Panc1 (cell line): ENCODE measurements around the gene CACNA1C. TPM values are rescaled to one million over a fixed set of nuclear protein-coding genes. Genes with fewer than 3 reads are reported as not detected.

Experiments
- ATAC-seq: fragments of 200-7000 bp; cut with Tn5 transposase; 2 replicates; pipeline ENCODE4 v1.9.1; 2020; ENCODE audit warnings: mild to moderate bottlenecking, moderate library complexity
- BruUV-seq: library from RNA; stranded (reverse); fragments of 400-500 nt; replicated peaks from 2 replicates; lab custom pipeline; 2021; lab: Mats Ljungman, UMichigan
- CTCF ChIA-PET: fragments of 300-600 bp; sonication (Branson Sonifier 250); formaldehyde crosslinking; loops from one replicate; lab custom pipeline; 2022; ENCODE audit warnings: antibody characterized with exemption; lab: Charles Lee
- POLR2A ChIA-PET: fragments of 300-600 bp; sonication (Branson Sonifier 250); formaldehyde crosslinking; loops from one replicate; lab custom pipeline; 2022; ENCODE audit warnings: antibody characterized with exemption; lab: Charles Lee
- DNase-seq: peaks from one replicate; pipeline ENCODE4 v3.0.0-alpha.2; 2010; ENCODE audit warnings: low read depth, low spot score
- H3K27ac ChIP-seq: 2 replicates; pipeline ENCODE4 v1.5.1; 2011; ENCODE audit warnings: mild to moderate bottlenecking, low read length, inconsistent platforms
- H3K27me3 ChIP-seq: fragments of 200-500 bp; sonication (Bioruptor generic); 2 replicates; pipeline ENCODE4 v1.6.0; 2014; ENCODE audit warnings: low read length, inconsistent platforms; ENCODE audit not compliant: control insufficient read depth, insufficient read depth
- H3K36me3 ChIP-seq: fragments of 200-500 bp; sonication (Bioruptor generic); 2 replicates; pipeline ENCODE4 v1.5.1; 2014; ENCODE audit warnings: inconsistent platforms, mild to moderate bottlenecking, low read length, moderate library complexity; ENCODE audit not compliant: control insufficient read depth, insufficient read depth
- H3K4me1 ChIP-seq: 2 replicates; pipeline ENCODE4 v1.5.1; 2011; ENCODE audit warnings: inconsistent platforms, mild to moderate bottlenecking, low read length, moderate library complexity; ENCODE audit not compliant: control insufficient read depth, insufficient read depth
- H3K4me3 ChIP-seq, 2 experiments: 2 replicates each; pipeline ENCODE4 v1.5.1; 2011 to 2012; ENCODE audit warnings: low read depth in 2 of 2, low read length in 2 of 2, mild to moderate bottlenecking in 2 of 2, inconsistent platforms in 1 of 2, moderate library complexity in 1 of 2
- H3K9me3 ChIP-seq: fragments of 200-500 bp; sonication (Bioruptor generic); 2 replicates; pipeline ENCODE4 v1.5.1; 2014; ENCODE audit warnings: low read depth, mild to moderate bottlenecking, inconsistent platforms, low read length, moderate library complexity; ENCODE audit not compliant: control insufficient read depth, insufficient read depth
- POLR2AphosphoS5 ChIP-seq: IDR thresholded peaks from 2 replicates; pipeline ENCODE4 v1.6.1; 2012; ENCODE audit warnings: mild to moderate bottlenecking, low read depth, low read length, moderate library complexity
- REST ChIP-seq, 2 experiments: IDR thresholded peaks; 2 replicates each; pipeline ENCODE4 v1.6.1; 2011 to 2012; ENCODE audit warnings: low read depth in 2 of 2, control low read depth in 1 of 2, low read length in 1 of 2, mild to moderate bottlenecking in 1 of 2, moderate library complexity in 1 of 2; ENCODE audit not compliant: insufficient read depth in 1 of 2
- SIN3A ChIP-seq: IDR thresholded peaks from 2 replicates; pipeline ENCODE4 v1.6.1; 2012; ENCODE audit warnings: low read depth, mild to moderate bottlenecking, low read length, moderate library complexity, borderline replicate concordance; ENCODE audit not compliant: insufficient read depth
- TCF7L2 ChIP-seq: IDR thresholded peaks from 2 replicates; pipeline ENCODE4 v1.6.1; 2011; ENCODE audit warnings: mild to moderate bottlenecking, low read depth, low read length, inconsistent platforms
- in situ Hi-C: cut with HindIII; loops from 2 replicates; pipeline ENCODE4 v1.10.0; 2016; ENCODE audit warnings: low sequenced_read_pairs, low pct_unique_long_range_greater_than_20kb
- intact Hi-C: fragments of 100-400 bp; cut with micrococcal nuclease; formaldehyde crosslinking; loops from one replicate; pipeline ENCODE4 v1.10.0; 2022; ENCODE audit not compliant: unreplicated experiment
- total RNA-seq: library from RNA; stranded (reverse); gene quantifications from one replicate; pipeline ENCODE4 v1.2.1, GENCODE V29; 2021; ENCODE audit not compliant: unreplicated experiment
- TF ChIP-seq, protein P1 (sequence below): fragments of 450-650 bp; IDR thresholded peaks from 2 replicates; pipeline ENCODE4 v1.5.1; 2017; ENCODE audit warnings: mild to moderate bottlenecking

Gene CACNA1C
- total RNA-seq, 1 experiment from 2014 or later: 0.03 TPM

DNA sequence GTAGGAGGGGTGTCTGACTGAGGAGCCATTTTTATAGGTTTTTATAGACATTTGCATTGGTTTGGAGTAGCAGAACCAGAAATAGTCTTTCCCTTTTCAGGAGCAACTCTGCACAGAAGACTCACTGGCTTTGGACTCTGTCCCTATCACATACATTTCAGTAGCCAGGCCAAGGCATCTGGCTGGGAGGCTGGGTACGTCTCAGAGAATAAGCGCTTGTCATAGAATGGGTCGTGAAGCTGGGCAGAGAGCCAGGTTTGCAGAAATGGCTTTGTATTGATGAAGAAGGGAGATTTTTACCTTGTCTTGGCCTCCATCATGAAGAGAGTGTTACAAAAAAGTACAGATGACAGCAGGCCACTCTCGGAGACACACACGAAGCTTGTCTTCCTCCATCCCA lies 98.6 kb downstream of the CACNA1C start:
- in situ Hi-C loops (no loop called here), intact Hi-C loops (no loop called here)
- POLR2A ChIA-PET: no interaction called here
- Histone ChIP-seq H3K36me3 (no peaks in the 10 kb centered on the region), H3K27me3 (peaks cover 2% of the 10 kb centered on the region; the same call in 1 of the 2 replicates), H3K9me3 (no peaks in the 10 kb centered on the region), H3K27ac (no peak overlapping the region), H3K4me1 (no peaks in the 10 kb centered on the region), H3K4me3 (no peak overlapping the region)
- ATAC-seq: no peak
- DNase-seq: no peak
- BruUV-seq: no TSS peak
- TF ChIP-seq SIN3A: no peak
- CTCF ChIA-PET: no interaction called here

GRCh38 chr12:2152134-2152533 lies 99.3 kb downstream of the CACNA1C start:
- TF ChIP-seq POLR2AphosphoS5 (no peak), REST (IDR thresholded peaks at IDR 0.05; ENCODE audit: insufficient read depth in 1 of 2, low read depth in 2 of 2, low read length in 1 of 2) (no peak), TCF7L2 (no peak), SIN3A (no peak)
- TF ChIP-seq, protein P1, sequence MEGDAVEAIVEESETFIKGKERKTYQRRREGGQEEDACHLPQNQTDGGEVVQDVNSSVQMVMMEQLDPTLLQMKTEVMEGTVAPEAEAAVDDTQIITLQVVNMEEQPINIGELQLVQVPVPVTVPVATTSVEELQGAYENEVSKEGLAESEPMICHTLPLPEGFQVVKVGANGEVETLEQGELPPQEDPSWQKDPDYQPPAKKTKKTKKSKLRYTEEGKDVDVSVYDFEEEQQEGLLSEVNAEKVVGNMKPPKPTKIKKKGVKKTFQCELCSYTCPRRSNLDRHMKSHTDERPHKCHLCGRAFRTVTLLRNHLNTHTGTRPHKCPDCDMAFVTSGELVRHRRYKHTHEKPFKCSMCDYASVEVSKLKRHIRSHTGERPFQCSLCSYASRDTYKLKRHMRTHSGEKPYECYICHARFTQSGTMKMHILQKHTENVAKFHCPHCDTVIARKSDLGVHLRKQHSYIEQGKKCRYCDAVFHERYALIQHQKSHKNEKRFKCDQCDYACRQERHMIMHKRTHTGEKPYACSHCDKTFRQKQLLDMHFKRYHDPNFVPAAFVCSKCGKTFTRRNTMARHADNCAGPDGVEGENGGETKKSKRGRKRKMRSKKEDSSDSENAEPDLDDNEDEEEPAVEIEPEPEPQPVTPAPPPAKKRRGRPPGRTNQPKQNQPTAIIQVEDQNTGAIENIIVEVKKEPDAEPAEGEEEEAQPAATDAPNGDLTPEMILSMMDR: no peak
- intact Hi-C loops (no loop called here), in situ Hi-C loops (no loop called here)
- BruUV-seq: no TSS peak
- no peak for ATAC-seq
- ChIA-PET CTCF (no interaction called here), POLR2A (no interaction called here)
- Histone ChIP-seq H3K27ac (no peak overlapping the region), H3K4me1 (no peaks in the 10 kb centered on the region), H3K4me3 (no peak overlapping the region), H3K36me3 (no peaks in the 10 kb centered on the region), H3K27me3 (peaks cover 2% of the 10 kb centered on the region; the same call in 1 of the 2 replicates), H3K9me3 (no peaks in the 10 kb centered on the region)
- no peak for DNase-seq

DNA sequence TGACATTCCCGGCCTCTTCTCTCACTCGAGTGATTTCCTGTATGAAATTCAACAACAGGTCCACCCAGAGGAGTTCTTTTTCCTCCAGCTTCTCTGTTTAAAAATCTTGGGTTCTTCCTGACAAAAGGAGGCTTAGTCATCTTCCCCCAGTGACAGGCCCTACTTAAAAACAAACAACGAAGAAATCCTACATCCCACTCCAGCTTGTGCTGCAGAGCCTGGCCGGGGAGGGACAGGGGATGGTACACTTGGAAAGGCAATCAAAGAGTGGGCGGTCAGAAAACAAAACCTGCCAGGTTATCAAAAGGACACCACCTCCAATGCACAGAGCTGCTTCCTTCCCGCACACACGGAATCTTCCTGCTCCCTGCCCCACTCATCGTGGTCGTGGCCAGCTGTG lies 101.3 kb downstream of the CACNA1C start:
- DNase-seq: no peak
- no peaks in the 10 kb centered on the region for H3K36me3 ChIP-seq
- intact Hi-C loops: no loop called here
- in situ Hi-C loops: no loop called here
- ChIA-PET CTCF (no interaction called here), POLR2A (interaction anchor here (0.6 kb wide), 1 partner anchor 506 kb away, joined by 4 read pairs; no protein-coding TSS in a partner anchor)
- H3K27ac ChIP-seq: no peak overlapping the region
- TF ChIP-seq SIN3A (no peak), POLR2AphosphoS5 (no peak), TCF7L2 (no peak), REST (IDR thresholded peaks at IDR 0.05; ENCODE audit: insufficient read depth in 1 of 2, low read depth in 2 of 2, low read length in 1 of 2) (no peak)
- TF ChIP-seq, protein P1: no peak
- H3K4me3 ChIP-seq: no peak overlapping the region
- H3K4me1 ChIP-seq: no peaks in the 10 kb centered on the region
- no peaks in the 10 kb centered on the region for H3K9me3 ChIP-seq
- no peak for ATAC-seq
- peaks cover 2% of the 10 kb centered on the region; the same call in 1 of the 2 replicates for H3K27me3 ChIP-seq
- BruUV-seq: no TSS peak
